CD4-positive, alpha-beta T cell (primary cell): ENCODE data around the gene DYNC1LI2. TPM values are rescaled to one million over a fixed set of nuclear protein-coding genes. Genes with fewer than 3 reads are reported as not detected.

Experiments
- ATAC-seq: fragments of 200-7000 bp; cut with Tn5 transposase; one replicate; pipeline ENCODE4 v1.10.0; 2022; ENCODE audit warnings: mild to moderate bottlenecking; ENCODE audit not compliant: poor library complexity
- CTCF ChIA-PET: fragments of 350-600 bp; sonication (Branson Sonifier 250); formaldehyde crosslinking; loops from one replicate; lab custom pipeline; 2021; ENCODE audit warnings: antibody characterized with exemption, inconsistent platforms; lab: Charles Lee
- POLR2A ChIA-PET: fragments of 350-600 bp; sonication (Branson Sonifier 250); formaldehyde crosslinking; loops from one replicate; lab custom pipeline; 2021; ENCODE audit warnings: antibody characterized with exemption, inconsistent platforms; lab: Charles Lee
- DNase-seq, 14 experiments: peaks; one replicate each; pipeline ENCODE4 v3.0.0-alpha.2; 2013 to 2020; ENCODE audit warnings: mixed read lengths in 2 of 14
- H3K27ac ChIP-seq, 2 donors: one replicate each; pipeline versions ENCODE4 v1.5.1 to v1.7.0; 2013; ENCODE audit warnings: low read length in 2 of 2, low read depth in 1 of 2, mild to moderate bottlenecking in 1 of 2
- H3K27me3 ChIP-seq, 2 experiments: 1 replicate in 1 of 2; 2 replicates in 1 of 2; pipeline versions ENCODE4 v1.6.1 to v1.7.0; 2013; ENCODE audit warnings: low read length in 2 of 2, control low read depth in 1 of 2, mild to moderate bottlenecking in 1 of 2, moderate library complexity in 1 of 2; ENCODE audit not compliant: insufficient read depth in 2 of 2, control insufficient read depth in 1 of 2
- H3K36me3 ChIP-seq: one replicate; pipeline ENCODE4 v1.6.1; 2013; ENCODE audit warnings: low read length, control low read depth; ENCODE audit not compliant: insufficient read depth
- H3K4me1 ChIP-seq: one replicate; pipeline ENCODE4 v1.6.1; 2013; ENCODE audit warnings: low read length, control low read depth; ENCODE audit not compliant: insufficient read depth
- H3K4me3 ChIP-seq: one replicate; pipeline ENCODE4 v1.5.1; 2013; ENCODE audit warnings: mild to moderate bottlenecking, low read length, moderate library complexity
- H3K9me3 ChIP-seq, 2 experiments: 1 replicate in 1 of 2; 2 replicates in 1 of 2; pipeline versions ENCODE4 v1.6.1 to v1.7.0; 2013; ENCODE audit warnings: low read length in 2 of 2, mild to moderate bottlenecking in 2 of 2, control low read depth in 1 of 2, moderate library complexity in 1 of 2; ENCODE audit not compliant: control insufficient read depth in 1 of 2, insufficient read depth in 1 of 2
- H3K27ac Mint-ChIP-seq: one replicate; pipeline ENCODE4 v1.8.0; 2020; ENCODE audit warnings: mixed read lengths
- H3K27me3 Mint-ChIP-seq: one replicate; pipeline ENCODE4 v1.8.0; 2021; ENCODE audit warnings: mixed read lengths
- H3K36me3 Mint-ChIP-seq: one replicate; pipeline ENCODE4 v1.8.0; 2021; ENCODE audit warnings: low read depth, mixed read lengths
- H3K4me1 Mint-ChIP-seq: one replicate; pipeline ENCODE4 v1.8.0; 2021; ENCODE audit warnings: low read depth, mixed read lengths
- H3K4me3 Mint-ChIP-seq: one replicate; pipeline ENCODE4 v1.8.0; 2020; ENCODE audit warnings: mild to moderate bottlenecking, mixed read lengths
- H3K9me3 Mint-ChIP-seq: one replicate; pipeline ENCODE4 v1.8.0; 2020; ENCODE audit warnings: mixed read lengths
- intact Hi-C, 2 experiments: fragments of 100-400 bp; cut with DNase I in 1 of 2; cut with micrococcal nuclease in 1 of 2; formaldehyde crosslinking; loops; one replicate each; pipeline versions ENCODE4 v1.15.1 to v1.9.0; 2023 to 2025; cut with DNase I, micrococcal nuclease
- total RNA-seq, 174 experiments: library from RNA in 2 of 174; stranded (reverse) in 2 of 174; gene quantifications; one replicate each; pipeline ENCODE4 v1.2.3 and lab custom pipeline; 2021 to 2026
- TF ChIP-seq, protein P1 (sequence below): fragments of 200-600 bp; IDR thresholded peaks from one replicate; pipeline ENCODE4 v1.8.0; 2022; ENCODE audit warnings: antibody characterized with exemption, mild to moderate bottlenecking

Gene DYNC1LI2
- total RNA-seq, 2 experiments from 2014 or later, result 81.8 to 82.4 TPM

DNA sequence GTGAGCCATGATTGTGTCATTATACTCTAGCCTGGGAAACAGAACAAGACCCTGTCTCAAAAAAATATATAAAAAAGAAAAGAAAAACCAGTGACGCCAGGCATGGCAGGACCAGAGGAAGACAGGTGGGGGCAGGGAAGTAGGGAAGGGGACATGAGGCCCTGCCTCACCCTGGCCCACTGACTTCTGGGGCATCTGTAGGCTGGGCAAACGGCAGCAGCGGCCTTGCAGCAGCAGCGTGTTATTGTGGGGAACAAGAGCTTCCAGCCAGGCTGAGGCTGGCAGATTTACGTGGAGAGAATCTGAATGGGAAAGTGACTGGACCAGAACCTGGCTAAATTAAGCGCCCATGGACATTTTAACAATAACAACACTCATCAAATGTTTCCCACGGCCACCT, 74.2 kb downstream of the DYNC1LI2 start:
- Histone ChIP-seq H3K4me1 (no peaks in the 10 kb centered on the region), H3K27me3 (no peaks in the 10 kb centered on the region), H3K36me3 (no peaks in the 10 kb centered on the region), H3K4me3 (no peak overlapping the region), H3K27ac (no peak overlapping the region), H3K9me3 (no peaks in the 10 kb centered on the region)
- no peak for DNase-seq
- no peak overlapping the region for H3K4me3 Mint-ChIP-seq
- TF ChIP-seq, protein P1, sequence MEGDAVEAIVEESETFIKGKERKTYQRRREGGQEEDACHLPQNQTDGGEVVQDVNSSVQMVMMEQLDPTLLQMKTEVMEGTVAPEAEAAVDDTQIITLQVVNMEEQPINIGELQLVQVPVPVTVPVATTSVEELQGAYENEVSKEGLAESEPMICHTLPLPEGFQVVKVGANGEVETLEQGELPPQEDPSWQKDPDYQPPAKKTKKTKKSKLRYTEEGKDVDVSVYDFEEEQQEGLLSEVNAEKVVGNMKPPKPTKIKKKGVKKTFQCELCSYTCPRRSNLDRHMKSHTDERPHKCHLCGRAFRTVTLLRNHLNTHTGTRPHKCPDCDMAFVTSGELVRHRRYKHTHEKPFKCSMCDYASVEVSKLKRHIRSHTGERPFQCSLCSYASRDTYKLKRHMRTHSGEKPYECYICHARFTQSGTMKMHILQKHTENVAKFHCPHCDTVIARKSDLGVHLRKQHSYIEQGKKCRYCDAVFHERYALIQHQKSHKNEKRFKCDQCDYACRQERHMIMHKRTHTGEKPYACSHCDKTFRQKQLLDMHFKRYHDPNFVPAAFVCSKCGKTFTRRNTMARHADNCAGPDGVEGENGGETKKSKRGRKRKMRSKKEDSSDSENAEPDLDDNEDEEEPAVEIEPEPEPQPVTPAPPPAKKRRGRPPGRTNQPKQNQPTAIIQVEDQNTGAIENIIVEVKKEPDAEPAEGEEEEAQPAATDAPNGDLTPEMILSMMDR, result no peak
- no peaks in the 10 kb centered on the region for H3K36me3 Mint-ChIP-seq
- H3K27me3 Mint-ChIP-seq, result no peaks in the 10 kb centered on the region
- intact Hi-C loops, result no loop called here
- H3K4me1 Mint-ChIP-seq, result no peaks in the 10 kb centered on the region
- H3K9me3 Mint-ChIP-seq, result no peaks in the 10 kb centered on the region
- no peak for ATAC-seq
- ChIA-PET POLR2A (no interaction called here), CTCF (no interaction called here)
- H3K27ac Mint-ChIP-seq, result no peak overlapping the region

DNA sequence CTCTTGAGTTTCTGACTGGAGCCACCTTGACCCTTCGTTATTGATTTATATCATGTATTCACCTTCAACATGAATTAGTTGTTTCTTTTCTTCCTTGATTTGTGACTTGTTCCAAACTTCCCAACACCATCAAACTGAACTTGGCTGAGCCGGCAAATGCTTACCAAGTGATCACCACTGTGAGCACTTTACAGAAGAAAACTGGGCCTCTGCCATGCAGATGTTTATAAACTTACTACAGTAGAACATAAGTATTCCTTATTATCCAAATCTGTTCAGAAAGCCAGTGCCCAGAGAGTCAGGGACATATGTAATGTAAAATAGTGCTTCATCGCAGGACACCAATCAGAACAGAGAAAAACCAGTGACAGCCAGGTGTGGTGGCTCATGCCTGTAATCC, 74.8 kb downstream of the DYNC1LI2 start:
- intact Hi-C loops, result no loop called here
- H3K36me3 Mint-ChIP-seq, result no peaks in the 10 kb centered on the region
- no peaks in the 10 kb centered on the region for H3K9me3 ChIP-seq
- no peaks in the 10 kb centered on the region for H3K4me1 ChIP-seq
- no peaks in the 10 kb centered on the region for H3K36me3 ChIP-seq
- H3K4me1 Mint-ChIP-seq, result no peaks in the 10 kb centered on the region
- TF ChIP-seq, protein P1, result no peak
- no peak overlapping the region for H3K27ac Mint-ChIP-seq
- no peak overlapping the region for H3K4me3 ChIP-seq
- no peaks in the 10 kb centered on the region for H3K27me3 Mint-ChIP-seq
- no peak overlapping the region for H3K27ac ChIP-seq
- no peaks in the 10 kb centered on the region for H3K27me3 ChIP-seq
- H3K4me3 Mint-ChIP-seq, result no peak overlapping the region
- DNase-seq (no peak), ATAC-seq (no peak)
- CTCF ChIA-PET, result no interaction called here
- no peaks in the 10 kb centered on the region for H3K9me3 Mint-ChIP-seq
- POLR2A ChIA-PET, result no interaction called here

DNA sequence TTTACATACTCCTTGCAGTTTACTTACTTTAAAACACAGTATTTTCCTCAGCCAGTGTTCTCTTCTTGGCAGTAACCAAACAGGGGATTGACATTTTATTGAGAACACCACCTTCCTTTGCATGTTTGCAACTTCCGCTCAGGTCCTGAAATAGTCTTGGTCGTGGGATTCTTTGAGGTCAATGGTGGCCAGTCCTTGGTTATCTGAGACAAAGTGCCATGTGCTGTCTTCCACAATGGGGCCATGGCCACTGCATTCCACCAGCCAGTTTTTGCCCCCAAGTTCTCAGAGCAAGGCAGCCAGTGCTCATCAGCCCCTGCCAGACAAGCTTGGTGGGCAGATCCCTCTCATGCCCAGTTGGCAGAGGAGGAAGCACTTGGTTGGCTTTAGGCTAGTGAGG, 77.7 kb downstream of the DYNC1LI2 start:
- TF ChIP-seq, protein P1, result no peak
- Histone ChIP-seq H3K4me3 (no peak overlapping the region), H3K4me1 (no peaks in the 10 kb centered on the region), H3K36me3 (no peaks in the 10 kb centered on the region), H3K9me3 (no peaks in the 10 kb centered on the region), H3K27me3 (no peaks in the 10 kb centered on the region), H3K27ac (no peak overlapping the region)
- Mint-ChIP-seq H3K9me3 (no peaks in the 10 kb centered on the region), H3K27me3 (no peaks in the 10 kb centered on the region), H3K27ac (no peak overlapping the region), H3K36me3 (no peaks in the 10 kb centered on the region), H3K4me1 (no peaks in the 10 kb centered on the region), H3K4me3 (no peak overlapping the region)
- CTCF ChIA-PET, result no interaction called here
- no peak for ATAC-seq
- no peak for DNase-seq
- POLR2A ChIA-PET, result no interaction called here
- intact Hi-C loops, result no loop called here

Other genes with a start within 250 kb of the DYNC1LI2 start
- 1 to 10 TPM; 3.6 to 5.1 TPM for gene TK2, start 201.5 kb downstream of the DYNC1LI2 start, total RNA-seq
- gene CKLF, start 199.0 kb downstream of the DYNC1LI2 start, total RNA-seq, result 10 to 100 TPM; 10.6 to 14.1 TPM
- 1 to 10 TPM in 1 of 2 experiments, under 1 TPM in 1; 0.66 to 1.1 TPM for gene CMTM1, start 185.2 kb downstream of the DYNC1LI2 start, total RNA-seq
- gene CMTM2, start 172.1 kb downstream of the DYNC1LI2 start, total RNA-seq, result not detected
- gene CMTM3, start 146.9 kb downstream of the DYNC1LI2 start, total RNA-seq, result 10 to 100 TPM; 46.3 to 49.3 TPM
- 1 to 10 TPM; 1.1 to 1.6 TPM for gene CMTM4, start 54.9 kb downstream of the DYNC1LI2 start, total RNA-seq
- gene TERB1, start 50.0 kb upstream of the DYNC1LI2 start, total RNA-seq, result under 1 TPM; 0.11 to 0.22 TPM
- 10 to 100 TPM; 89.1 to 91.2 TPM for gene NAE1, start 79.4 kb upstream of the DYNC1LI2 start, total RNA-seq
- gene CA7, start 92.8 kb upstream of the DYNC1LI2 start, total RNA-seq, result not detected
- 1 to 10 TPM; 3.3 to 5.9 TPM for gene PDP2, start 128.9 kb upstream of the DYNC1LI2 start, total RNA-seq
- gene CDH16, start 167.3 kb upstream of the DYNC1LI2 start, total RNA-seq, result not detected
- under 1 TPM; 0.28 to 0.49 TPM for gene RRAD, start 173.9 kb upstream of the DYNC1LI2 start, total RNA-seq
- 10 to 100 TPM; 58.6 to 70.4 TPM for gene CIAO2B, start 182.8 kb upstream of the DYNC1LI2 start, total RNA-seq
- gene CES2, start 183.9 kb upstream of the DYNC1LI2 start, total RNA-seq, result 10 to 100 TPM; 59.3 to 62.6 TPM
- 1 to 10 TPM; 1.1 to 1.3 TPM for gene CES3, start 209.7 kb upstream of the DYNC1LI2 start, total RNA-seq
- gene CES4A, start 237.0 kb upstream of the DYNC1LI2 start, total RNA-seq, result 10 to 100 TPM; 14.9 to 16.0 TPM